HFFc6 (cell line): ENCODE results near the gene PRDM16. TPM values are rescaled to one million over a fixed set of nuclear protein-coding genes. Genes with fewer than 3 reads are reported as not detected.

ENCODE experiments used
- DNase-seq: peaks from one replicate; pipeline ENCODE4 v3.0.0-alpha.2; 2018
- H3K27ac Mint-ChIP-seq: 2 replicates; pipeline ENCODE4 v1.8.0; 2020; ENCODE audit warnings: mild to moderate bottlenecking, mixed read lengths
- H3K27me3 Mint-ChIP-seq: 2 replicates; pipeline ENCODE4 v1.8.0; 2021; ENCODE audit warnings: mild to moderate bottlenecking, moderate library complexity, mixed read lengths; ENCODE audit not compliant: insufficient read depth
- H3K36me3 Mint-ChIP-seq: 2 replicates; pipeline ENCODE4 v1.8.0; 2021; ENCODE audit warnings: low read depth, mixed read lengths
- H3K4me1 Mint-ChIP-seq: 2 replicates; pipeline ENCODE4 v1.8.0; 2020; ENCODE audit warnings: low read depth, mixed read lengths
- H3K4me3 Mint-ChIP-seq: 2 replicates; pipeline ENCODE4 v1.8.0; 2020; ENCODE audit warnings: mild to moderate bottlenecking, moderate library complexity, mixed read lengths
- H3K9me3 Mint-ChIP-seq: 2 replicates; pipeline ENCODE4 v1.8.0; 2020; ENCODE audit warnings: mild to moderate bottlenecking, mixed read lengths
- CTCF ChIP-seq: fragments of 200-600 bp; sonication (generic); IDR thresholded peaks from 2 replicates; pipeline ENCODE4 v1.5.0; 2021; ENCODE audit warnings: antibody characterized with exemption, mild to moderate bottlenecking
- total RNA-seq, 6 experiments: library from RNA; stranded (reverse); fragmentation: NEBNext Ultra II Directional; extraction: Animal tissue kit (Norgen Biotek cat#: 25700); gene quantifications; 2 replicates in 1 of 6; 3 replicates in 5 of 6; pipeline ENCODE4 v1.2.3, GENCODE V29; 2021

Gene PRDM16
- total RNA-seq, 6 experiments from 2014 or later, result not detected

DNA sequence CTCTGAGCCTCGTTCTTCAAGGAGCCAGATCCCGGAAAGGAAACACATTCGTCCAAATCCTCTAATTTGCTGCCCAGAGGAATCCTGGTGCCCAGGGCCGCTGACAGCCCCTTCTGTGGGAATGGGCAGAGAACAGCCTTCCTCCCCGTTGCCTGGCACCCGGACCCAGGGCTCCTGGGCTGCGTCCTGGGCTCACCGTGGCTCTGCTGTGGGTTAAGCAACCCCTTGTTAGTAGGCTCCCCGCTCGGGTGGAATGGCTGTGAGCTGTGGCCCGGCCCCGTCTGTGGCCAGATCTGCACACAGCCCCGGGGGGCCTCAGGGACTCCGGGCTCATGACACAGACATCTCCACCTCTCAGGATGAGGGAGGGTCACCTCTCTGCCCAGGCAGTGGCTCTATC lies 262.6 kb downstream of the PRDM16 start:
- H3K27ac Mint-ChIP-seq, result no peak overlapping the region
- H3K27me3 Mint-ChIP-seq, result peaks cover 12% of the 10 kb centered on the region
- H3K4me1 Mint-ChIP-seq, result no peaks in the 10 kb centered on the region
- DNase-seq, result no peak
- no peaks in the 10 kb centered on the region for H3K36me3 Mint-ChIP-seq
- no peaks in the 10 kb centered on the region for H3K9me3 Mint-ChIP-seq
- no peak for TF ChIP-seq CTCF
- H3K4me3 Mint-ChIP-seq, result no peak overlapping the region

GRCh38 chr1:3332043-3332442 lies 263.0 kb downstream of the PRDM16 start:
- Mint-ChIP-seq H3K27me3 (peaks cover 10% of the 10 kb centered on the region), H3K4me1 (no peaks in the 10 kb centered on the region), H3K36me3 (no peaks in the 10 kb centered on the region), H3K4me3 (no peak overlapping the region), H3K9me3 (no peaks in the 10 kb centered on the region), H3K27ac (no peak overlapping the region)
- TF ChIP-seq CTCF, result no peak
- DNase-seq, result no peak

- Mint-ChIP-seq H3K4me1 (no peaks in the 10 kb centered on the region), H3K36me3 (no peaks in the 10 kb centered on the region), H3K27ac (no peak overlapping the region), H3K9me3 (peaks cover 2% of the 10 kb centered on the region; the same call in 1 of the 2 replicates), H3K27me3 (peaks cover 10% of the 10 kb centered on the region), H3K4me3 (no peak overlapping the region)
- TF ChIP-seq CTCF, result no peak
- no peak for DNase-seq
Observed at GRCh38 chr1:3332662-3333061, 263.7 kb downstream of the PRDM16 start.

DNA sequence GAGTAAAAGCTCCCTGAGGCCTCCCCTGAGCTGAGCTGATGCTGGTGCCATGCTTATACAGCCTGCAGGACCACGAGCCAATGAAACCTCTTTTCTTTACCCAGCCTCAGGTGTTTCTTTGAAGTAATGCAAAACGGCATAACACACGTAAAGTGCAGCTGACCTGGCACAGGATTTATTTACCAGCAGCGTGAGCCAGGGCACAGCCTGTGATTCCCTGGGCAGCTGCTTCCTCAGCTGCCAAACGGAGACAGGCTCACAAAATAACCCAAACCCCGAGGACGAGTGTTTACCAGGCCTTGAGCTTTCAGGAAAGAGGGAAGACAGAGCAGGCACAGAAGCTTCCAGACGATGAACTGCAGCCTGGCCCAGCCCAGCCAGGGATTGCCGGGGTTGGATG lies 264.9 kb downstream of the PRDM16 start:
- no peak for DNase-seq
- Mint-ChIP-seq H3K4me1 (no peaks in the 10 kb centered on the region), H3K36me3 (no peaks in the 10 kb centered on the region), H3K4me3 (no peak overlapping the region), H3K9me3 (peaks cover 4% of the 10 kb centered on the region; the same call in 1 of the 2 replicates), H3K27me3 (peaks cover 12% of the 10 kb centered on the region), H3K27ac (no peak overlapping the region)
- no peak for TF ChIP-seq CTCF

DNA sequence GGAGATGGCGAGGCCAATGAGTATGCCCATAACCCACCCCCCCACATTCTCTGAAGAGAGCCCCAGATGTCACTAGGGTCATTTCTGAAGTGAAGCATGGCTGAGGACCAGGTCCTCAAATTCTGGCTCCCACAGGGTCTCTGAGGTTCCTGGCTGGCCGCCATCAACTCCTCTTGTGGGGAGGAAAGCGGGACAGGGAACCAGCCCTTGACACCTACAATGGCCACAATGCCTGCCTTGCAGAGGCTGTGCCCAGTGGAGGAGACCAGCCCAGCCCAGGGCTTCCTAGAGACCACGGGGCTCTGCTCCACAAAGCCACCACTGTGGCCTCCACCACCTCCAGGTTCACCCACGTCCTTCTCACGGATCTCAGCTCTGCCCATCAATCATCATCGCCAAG lies 265.4 kb downstream of the PRDM16 start:
- Mint-ChIP-seq H3K4me1 (no peaks in the 10 kb centered on the region), H3K27me3 (peaks cover 14% of the 10 kb centered on the region), H3K36me3 (no peaks in the 10 kb centered on the region), H3K4me3 (no peak overlapping the region), H3K27ac (no peak overlapping the region), H3K9me3 (peaks cover 4% of the 10 kb centered on the region; the same call in 1 of the 2 replicates)
- TF ChIP-seq CTCF, result no peak
- no peak for DNase-seq
